Esophagus muscularis mucosa (tissue), 3 donors: ENCODE measurements around the gene HPN.

Source experiments
- POLR2A ChIP-seq: fragments of 450-650 bp; IDR thresholded peaks from one replicate; pipeline ENCODE4 v1.6.1; 2017; ENCODE audit warnings: antibody characterized with exemption, moderate library complexity, mild to moderate bottlenecking, low read depth
- TF ChIP-seq, protein P1 (sequence below), 3 experiments: fragments of 200-600 bp in 2 of 3; fragments of 450-650 bp in 1 of 3; sonication (generic) in 2 of 3; IDR thresholded peaks; one replicate each; pipeline ENCODE4 v1.5.1; 2017 to 2019; ENCODE audit warnings: antibody characterized with exemption in 3 of 3, mild to moderate bottlenecking in 2 of 3, moderate library complexity in 1 of 3

DNA sequence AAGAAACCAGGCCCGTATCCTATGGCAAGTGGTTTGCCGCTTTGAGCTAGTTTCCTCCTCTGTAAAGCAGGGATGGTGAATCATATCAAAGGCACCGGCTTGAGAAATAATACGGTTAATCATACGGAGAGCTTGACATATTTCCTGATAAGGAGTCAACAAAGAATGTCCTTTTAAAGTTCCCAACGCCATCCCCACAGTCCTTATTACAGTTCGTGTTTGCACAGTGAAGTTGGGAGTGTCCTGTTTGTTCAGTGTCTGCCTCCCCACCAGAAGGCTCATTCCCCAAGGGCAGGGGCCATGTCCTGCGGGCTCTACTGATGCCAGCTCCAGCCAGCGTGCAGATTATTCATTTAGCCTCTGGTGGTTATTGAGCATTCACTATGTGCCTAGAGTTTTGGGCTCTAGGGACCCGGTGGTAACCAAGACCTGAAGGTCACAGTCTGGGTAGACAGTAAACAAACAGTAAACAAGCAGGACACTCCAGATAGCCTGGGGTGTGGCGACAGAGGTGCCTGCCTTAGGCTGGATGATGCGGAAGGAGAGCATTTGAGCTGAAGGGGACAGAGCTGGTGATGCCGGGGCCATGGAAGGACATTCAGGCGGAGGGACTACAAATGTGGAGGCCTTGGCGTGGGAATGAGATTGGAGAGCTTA, 35.1 kb upstream of the HPN start:
- TF ChIP-seq, protein P1, sequence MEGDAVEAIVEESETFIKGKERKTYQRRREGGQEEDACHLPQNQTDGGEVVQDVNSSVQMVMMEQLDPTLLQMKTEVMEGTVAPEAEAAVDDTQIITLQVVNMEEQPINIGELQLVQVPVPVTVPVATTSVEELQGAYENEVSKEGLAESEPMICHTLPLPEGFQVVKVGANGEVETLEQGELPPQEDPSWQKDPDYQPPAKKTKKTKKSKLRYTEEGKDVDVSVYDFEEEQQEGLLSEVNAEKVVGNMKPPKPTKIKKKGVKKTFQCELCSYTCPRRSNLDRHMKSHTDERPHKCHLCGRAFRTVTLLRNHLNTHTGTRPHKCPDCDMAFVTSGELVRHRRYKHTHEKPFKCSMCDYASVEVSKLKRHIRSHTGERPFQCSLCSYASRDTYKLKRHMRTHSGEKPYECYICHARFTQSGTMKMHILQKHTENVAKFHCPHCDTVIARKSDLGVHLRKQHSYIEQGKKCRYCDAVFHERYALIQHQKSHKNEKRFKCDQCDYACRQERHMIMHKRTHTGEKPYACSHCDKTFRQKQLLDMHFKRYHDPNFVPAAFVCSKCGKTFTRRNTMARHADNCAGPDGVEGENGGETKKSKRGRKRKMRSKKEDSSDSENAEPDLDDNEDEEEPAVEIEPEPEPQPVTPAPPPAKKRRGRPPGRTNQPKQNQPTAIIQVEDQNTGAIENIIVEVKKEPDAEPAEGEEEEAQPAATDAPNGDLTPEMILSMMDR (IDR thresholded peaks at IDR 0.05): no peak
- TF ChIP-seq POLR2A: no peak
